GM19193 (cell line): Measurements from ENCODE around the gene THAP12.

Source experiments
- POLR2A ChIP-seq: IDR thresholded peaks from 4 replicates; pipeline ENCODE4 v1.6.1; 2011; ENCODE audit not compliant: insufficient read depth, insufficient read length; ENCODE audit errors: extremely low read depth

THAP12 gene

DNA sequence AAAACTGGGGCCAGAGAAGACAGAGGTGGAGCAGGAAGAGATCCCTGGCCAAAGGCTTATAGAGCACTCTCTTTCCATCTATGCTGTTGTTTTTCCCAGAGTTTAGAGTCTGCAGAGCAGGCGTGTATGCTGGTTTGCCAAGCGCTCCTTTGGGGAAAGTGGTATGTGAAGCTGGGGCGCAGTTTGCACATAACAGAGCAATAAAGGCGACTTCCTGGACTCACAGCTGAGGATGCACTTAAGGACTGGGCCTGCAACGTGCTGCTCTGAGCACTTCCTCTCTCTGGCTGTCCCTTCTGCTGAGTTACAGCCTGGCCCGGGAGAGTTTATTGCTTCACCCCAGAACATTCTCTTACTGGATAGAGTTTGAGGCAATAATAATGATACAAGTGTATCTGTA is 41.7 kb downstream of the THAP12 start:
- no peak for TF ChIP-seq POLR2A

DNA sequence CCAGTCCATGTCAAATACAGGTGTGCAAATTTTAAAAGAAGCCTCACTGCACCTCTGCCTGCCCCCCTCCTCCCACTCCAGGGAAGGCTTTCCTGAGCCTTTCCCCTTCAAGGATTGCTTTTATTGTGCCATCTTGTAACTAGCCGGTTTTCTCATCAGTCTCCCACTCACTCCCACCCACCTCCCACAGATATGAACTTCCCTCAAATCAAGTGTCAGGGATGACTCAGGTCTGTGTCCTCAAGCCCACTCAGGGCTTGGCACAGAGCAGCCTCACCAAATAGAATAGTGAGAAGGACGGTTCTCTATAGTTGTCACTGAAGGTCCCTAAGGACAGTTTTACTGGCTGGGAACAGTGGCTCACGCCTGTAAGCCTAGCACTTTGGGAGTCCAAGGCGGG is 43.0 kb downstream of the THAP12 start:
- no peak for TF ChIP-seq POLR2A

DNA sequence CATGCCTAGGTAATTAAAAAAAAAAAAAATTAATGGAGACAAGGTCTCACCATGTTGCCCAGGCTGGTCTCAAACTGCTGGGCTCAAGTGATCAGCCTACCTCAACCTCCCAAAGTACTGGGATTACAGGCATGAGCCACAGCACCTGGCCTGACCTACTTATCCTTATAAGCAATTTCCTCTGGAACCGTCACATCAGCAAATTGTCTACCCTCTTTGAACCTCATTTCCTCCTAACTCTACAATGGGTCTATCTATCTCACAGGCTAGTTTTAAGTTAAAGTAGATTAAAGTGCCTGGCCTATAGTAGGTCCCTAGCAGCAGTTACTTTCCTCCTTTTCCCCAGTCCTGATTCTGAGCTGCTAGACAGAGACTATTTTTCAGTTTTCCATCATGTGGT is 43.5 kb downstream of the THAP12 start:
- no peak for TF ChIP-seq POLR2A

DNA sequence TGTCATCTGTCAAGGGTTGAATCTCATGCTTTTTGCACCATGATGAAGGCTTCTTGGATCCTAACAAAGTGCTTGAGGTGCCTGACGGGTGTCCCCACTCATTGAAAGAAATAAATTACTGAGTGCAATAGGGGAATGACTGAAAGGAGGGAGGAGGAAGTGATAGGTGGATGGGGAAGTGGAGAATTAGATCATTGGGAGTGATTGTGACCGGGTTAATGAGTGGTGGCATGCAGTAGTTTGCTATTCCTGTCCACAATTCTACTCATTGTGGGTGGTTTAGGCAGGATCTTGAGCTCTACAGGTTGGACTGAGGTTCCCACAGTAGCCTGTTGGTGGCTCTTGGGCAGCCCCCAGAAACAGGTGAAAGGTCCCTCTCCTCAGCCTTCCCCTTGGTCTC is 44.3 kb downstream of the THAP12 start:
- no peak for TF ChIP-seq POLR2A

DNA sequence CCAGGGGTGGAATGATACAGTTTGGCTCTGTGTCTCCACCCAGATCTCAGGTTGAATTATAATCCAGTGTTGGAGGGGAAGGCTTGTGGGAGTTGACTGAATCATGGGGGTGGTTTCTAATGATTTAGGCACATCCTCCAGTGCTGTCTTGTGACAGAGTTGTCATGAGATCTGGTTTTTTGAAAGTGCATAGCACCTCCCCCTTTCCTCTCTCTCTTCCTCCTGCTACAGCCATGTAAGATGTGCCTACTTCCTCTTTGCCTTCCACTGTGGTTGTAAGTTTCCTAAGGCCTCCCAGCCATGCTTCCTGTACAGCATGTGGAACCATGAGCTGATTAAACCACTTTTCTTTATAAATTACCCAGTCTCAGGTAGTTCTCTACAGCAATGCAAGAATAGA is 45.1 kb downstream of the THAP12 start:
- no peak for TF ChIP-seq POLR2A

DNA sequence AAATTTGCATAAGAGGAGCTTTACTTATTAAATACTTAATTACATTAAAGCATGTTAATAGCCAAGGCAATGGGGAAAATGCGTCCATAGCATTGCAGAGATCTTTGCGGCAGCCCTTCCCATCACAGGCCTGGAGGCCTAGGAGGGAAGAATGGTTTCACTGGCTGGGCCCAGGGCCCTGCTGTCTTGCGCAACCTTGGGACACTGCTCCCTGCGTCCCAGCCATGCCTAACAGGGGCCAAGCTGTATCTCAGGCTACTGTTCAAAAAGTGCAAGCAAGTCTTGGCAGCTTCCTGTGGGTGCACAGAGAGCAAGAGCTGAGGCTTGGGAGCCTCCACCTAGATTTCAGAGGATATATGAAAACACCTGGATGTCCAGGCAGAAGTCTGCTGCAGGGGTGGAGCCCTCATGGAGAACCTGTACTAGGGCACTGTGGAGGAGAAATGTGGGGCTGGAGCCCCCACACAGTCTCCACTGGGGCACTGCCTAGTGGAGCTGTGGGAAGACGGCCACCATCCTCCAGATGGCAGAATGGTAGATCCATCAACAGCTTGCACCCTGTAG is 46.0 kb downstream of the THAP12 start:
- no peak for TF ChIP-seq POLR2A

DNA sequence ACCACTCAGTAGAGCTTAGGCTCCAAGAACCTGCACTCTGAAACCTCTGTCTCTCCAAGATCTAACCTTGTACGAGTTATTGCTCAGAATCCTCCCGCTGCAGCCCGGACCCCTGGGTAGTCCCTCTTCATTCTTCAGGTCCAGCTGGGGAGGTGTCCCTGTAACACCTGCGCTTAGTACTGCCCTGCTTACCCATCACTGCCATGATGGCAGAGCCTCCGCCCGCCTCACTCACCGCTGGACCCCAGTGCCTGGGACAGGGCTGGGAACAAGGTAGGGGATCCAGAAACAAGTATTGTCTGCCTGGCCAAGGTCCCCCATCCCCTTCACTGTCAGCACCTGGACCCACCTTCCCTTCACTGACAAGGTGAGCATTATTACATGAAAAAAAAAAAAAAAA is 50.3 kb downstream of the THAP12 start:
- TF ChIP-seq POLR2A = no peak

DNA sequence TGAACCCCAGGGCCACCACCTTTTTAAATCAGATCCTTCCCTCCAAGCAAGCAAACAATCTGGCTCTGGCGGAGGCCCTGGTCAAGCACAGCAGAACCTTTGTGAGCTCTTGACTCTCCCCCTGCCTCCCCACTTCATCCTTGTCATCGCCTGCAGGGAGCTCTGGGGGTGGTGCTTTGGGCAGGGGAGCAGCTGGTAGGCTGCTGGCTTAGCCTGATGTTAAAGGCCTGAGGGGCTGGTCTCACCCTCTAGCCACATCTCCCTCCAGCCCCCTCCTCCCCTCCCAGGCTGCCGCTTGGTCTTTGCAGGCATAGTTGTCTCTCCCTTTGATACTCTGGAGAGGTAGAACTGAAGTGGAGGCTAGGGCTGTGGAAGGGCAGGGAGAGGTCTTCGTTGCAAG is 50.9 kb downstream of the THAP12 start:
- TF ChIP-seq POLR2A = no peak

DNA sequence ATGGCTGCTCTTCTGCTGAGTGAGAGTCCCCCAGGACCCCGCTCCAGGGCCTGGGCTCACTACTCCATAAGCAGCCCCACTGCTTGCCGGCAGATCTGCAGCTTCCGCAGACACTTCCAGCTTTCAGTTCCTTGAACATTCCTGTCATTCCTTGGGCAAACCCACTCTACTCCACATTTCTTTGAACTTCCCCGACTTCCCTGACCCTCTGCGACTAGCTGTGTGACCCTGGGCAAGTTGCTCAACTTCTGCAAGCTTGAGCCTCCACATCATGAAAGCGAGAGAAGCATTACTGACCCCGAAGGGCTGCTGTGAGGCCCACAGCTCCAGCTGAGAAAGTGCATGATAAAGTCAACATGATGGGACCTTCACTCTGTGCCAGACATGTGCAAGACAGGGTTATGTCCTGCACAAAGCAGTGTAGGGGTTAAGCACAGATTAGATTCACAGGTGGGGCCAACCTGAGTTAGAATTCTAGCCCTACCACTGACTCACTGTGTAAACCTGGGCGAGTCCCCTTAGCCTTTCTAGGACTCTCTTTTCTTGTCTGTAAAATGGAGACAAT is 51.8 kb downstream of the THAP12 start:
- no peak for TF ChIP-seq POLR2A

DNA sequence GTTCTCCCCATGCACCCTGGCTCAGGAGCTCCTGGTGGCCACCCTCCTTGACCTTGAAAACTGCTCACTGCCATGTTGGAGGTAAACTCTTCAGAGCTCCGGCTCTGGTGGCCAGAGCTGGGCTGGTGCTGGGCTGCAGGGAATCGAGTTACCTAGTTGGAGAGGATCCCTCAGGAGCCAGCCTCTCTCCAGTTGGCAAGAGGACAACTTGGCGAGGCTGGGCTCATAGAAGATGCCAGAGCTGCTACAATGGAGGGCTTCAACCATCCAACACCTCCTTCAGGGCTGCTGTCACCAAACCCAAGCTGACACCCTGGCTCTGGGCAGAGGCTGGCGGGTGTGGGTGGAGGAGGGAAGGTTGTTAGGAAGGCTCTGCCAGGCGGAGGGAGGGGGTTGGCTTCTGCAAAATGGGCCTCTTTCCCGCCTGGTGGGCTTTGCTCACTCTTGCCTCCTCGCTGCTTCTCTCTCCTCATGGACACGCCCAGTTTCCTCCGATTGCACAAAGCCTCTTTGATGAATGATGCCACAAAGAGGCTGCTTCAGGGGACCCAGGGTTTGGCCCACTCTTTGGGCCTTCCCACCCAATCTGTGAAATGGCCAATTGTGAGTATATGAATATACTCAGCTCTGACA is 53.1 kb downstream of the THAP12 start:
- TF ChIP-seq POLR2A = no peak

DNA sequence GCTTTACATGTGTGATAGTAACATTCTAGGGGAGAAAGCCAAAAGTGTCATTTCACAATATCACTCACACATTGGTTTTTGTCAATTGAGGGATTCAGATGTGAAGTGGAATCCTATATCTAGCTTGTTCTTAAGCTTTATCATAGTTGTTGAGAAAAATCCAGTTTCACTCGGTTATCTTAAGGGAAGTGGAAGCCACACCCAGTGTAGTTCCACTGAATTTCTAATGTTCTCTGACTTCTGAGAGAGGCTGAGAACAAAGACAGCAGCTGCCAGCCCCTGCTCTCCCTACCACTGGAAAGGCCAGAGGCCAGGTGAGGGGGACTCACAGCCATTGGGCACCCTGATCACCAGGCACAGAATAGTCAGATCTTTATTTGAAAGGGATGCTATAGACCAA is 53.7 kb downstream of the THAP12 start:
- TF ChIP-seq POLR2A = no peak

DNA sequence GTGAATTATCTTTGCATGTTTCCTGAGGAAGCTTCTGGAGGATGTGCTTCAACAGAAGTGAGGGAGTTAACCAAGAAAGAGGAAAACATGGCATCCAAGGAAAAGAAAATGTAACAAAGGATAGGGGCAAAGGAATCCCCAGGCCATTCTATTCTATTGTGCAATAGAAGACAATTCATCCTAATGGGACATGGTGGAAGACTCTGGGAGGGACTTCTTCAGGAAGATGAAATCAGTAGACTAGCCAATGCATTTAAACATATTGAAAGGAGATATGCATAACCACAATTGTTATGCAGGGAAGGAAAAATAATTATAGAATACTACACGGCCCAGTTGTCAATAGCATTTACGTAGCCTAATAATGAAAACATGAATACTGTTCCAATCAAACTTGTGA is 55.7 kb downstream of the THAP12 start:
- no peak for TF ChIP-seq POLR2A

DNA sequence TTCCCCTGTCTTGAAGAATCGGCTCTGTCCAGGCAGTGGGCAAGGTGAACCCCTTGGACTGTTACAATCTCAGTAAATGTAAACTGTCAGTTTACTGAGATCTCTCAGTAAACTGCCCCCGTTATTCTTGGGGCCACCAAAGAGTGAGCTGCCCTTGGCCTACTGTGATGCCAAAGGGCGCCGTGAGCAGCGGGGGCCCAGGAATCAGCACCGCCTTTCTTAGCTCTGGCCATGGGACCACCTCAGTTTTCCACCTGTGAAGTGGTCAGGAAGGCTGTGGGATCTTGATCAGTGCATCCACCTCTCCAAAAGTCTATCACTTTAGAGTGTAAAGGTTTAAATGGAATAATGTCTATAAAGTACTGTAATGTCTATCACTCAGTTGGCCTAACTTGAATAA is 57.1 kb downstream of the THAP12 start:
- no peak for TF ChIP-seq POLR2A

DNA sequence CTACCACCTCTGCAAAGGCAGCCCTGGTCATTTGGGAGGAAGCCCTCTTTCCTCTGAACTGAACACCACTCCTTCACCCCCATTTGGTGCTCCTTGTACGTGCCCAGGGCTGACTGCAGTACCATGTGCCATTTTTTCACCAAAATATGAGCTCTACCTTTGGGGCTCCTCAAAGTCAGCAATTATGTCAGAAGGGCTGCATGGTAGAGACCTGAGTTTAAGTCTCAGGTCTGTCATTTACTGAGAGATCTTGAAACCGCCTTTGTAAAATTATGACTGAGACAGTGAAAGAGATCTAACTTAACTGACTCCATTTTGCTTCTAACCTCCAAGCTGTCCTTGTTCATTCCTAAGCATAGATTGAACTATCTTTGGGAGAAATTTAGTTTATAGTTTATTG is 58.0 kb downstream of the THAP12 start:
- no peak for TF ChIP-seq POLR2A

DNA sequence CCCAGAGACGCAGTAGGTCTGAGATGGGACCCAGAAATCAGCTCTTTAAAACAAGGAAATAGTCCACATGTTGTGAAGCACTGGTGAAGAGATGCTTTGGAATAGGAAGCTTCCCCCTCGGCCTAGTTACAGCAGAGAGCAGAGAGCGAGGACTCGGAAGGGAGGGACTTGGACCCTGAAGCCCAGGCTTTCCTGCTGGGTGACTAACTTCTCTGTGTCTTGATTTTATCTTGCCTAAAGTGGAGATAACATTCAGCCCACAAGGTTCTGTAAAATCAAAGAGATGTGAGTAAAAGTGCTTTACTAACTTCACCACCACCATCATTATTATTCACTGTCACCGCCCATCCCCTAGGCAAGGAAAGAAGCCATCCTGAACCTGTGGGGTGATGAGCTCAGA is 58.4 kb downstream of the THAP12 start:
- no peak for TF ChIP-seq POLR2A

DNA sequence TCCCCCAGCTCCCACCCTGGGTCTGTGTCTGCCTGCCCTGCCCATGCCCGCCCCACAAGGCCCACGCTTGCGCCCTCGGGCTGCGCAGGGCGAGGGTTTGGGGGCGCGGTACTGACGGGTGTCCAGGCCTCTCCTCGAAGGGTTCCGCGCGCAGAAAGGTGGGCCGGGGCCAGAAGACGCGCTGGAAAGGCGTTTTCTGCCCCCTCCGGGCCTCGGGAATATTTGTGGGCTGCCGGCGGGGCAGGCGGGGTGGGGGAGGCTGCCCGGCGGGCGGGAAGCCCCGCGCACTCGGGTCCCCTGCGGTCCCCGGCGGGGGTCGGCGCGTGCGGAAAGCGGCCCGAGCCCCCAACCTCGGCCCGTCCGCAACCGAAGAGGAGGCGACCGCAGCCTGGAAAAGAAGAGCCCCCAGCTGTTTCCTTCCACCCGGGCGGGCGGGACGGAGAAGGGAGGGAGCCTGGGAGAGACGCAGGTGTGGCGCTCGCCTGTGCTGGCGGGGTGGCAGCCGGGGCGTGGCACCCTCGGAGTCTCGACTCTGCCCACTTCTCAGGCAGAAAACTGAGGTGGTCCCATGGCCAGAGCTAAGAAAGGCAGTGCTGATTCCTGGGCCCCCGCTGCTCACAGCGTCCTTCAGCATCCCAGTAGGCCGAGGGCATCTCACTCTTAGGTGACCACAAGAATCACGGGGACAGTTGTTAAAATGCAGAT is 59.0 kb downstream of the THAP12 start:
- TF ChIP-seq POLR2A = no peak
